Ovary (tissue), 3 donors: ENCODE data around the gene HTRA1.

Experiments used
- CTCF ChIP-seq, 3 donors: fragments of 450-650 bp in 2 of 3; fragments of 200-600 bp in 1 of 3; IDR thresholded peaks; one replicate each; pipeline versions ENCODE4 v1.5.1 to v1.8.0; 2016 to 2022; ENCODE audit warnings: antibody characterized with exemption in 3 of 3, mild to moderate bottlenecking in 1 of 3
- EP300 ChIP-seq: sonication (generic); formaldehyde crosslinking; IDR thresholded peaks from one replicate; pipeline ENCODE4 v1.6.1; 2017; ENCODE audit warnings: antibody characterized with exemption
- POLR2A ChIP-seq: fragments of 450-650 bp; IDR thresholded peaks from one replicate; pipeline ENCODE4 v1.6.1; 2017; ENCODE audit warnings: antibody characterized with exemption, mild to moderate bottlenecking, moderate library complexity
- donor health status: DM: no; HTN: no; CAD: no.

- TF ChIP-seq POLR2A = no peak
- no peak for TF ChIP-seq EP300
- no peak for TF ChIP-seq CTCF (IDR thresholded peaks at IDR 0.05)
Observed at GRCh38 chr10:122468307-122468925, 7.1 kb downstream of the HTRA1 start.
